GM19193 (cell line): ENCODE data around the gene SCNM1.

Experiments used
- POLR2A ChIP-seq: IDR thresholded peaks from 4 replicates; pipeline ENCODE4 v1.6.1; 2011; ENCODE audit not compliant: insufficient read depth, insufficient read length; ENCODE audit errors: extremely low read depth

SCNM1 gene

GRCh38 chr1:151165738-151166504 is at the start of gene SCNM1, which contains the start of gene LYSMD1:
SCNM1 (plus strand) TSS chr1:151166144; CDS start chr1:151166153, 9 bp downstream.
LYSMD1 (minus strand) TSS chr1:151165902; CDS start chr1:151165258, 644 bp downstream.
- peak; percentile 89 for TF ChIP-seq POLR2A

- no peak for TF ChIP-seq POLR2A
Measured at GRCh38 chr1:151124763-151125403, 41.1 kb upstream of the SCNM1 start.

GRCh38 chr1:151128800-151129199 is 37.1 kb upstream of the SCNM1 start:
- no peak for TF ChIP-seq POLR2A

GRCh38 chr1:151130987-151131586 is 34.9 kb upstream of the SCNM1 start:
- TF ChIP-seq POLR2A, result no peak

- no peak for TF ChIP-seq POLR2A
Measured at GRCh38 chr1:151131701-151132334, 34.1 kb upstream of the SCNM1 start.

- TF ChIP-seq POLR2A, result no peak
Measured at GRCh38 chr1:151132335-151133017, 33.5 kb upstream of the SCNM1 start.

GRCh38 chr1:151133018-151133806 is 32.7 kb upstream of the SCNM1 start:
- no peak for TF ChIP-seq POLR2A

- no peak for TF ChIP-seq POLR2A
Measured at GRCh38 chr1:151134396-151134795, 31.5 kb upstream of the SCNM1 start.

- no peak for TF ChIP-seq POLR2A
Measured at GRCh38 chr1:151134991-151135390, 31.0 kb upstream of the SCNM1 start.

GRCh38 chr1:151135433-151136385 is 30.2 kb upstream of the SCNM1 start:
- no peak for TF ChIP-seq POLR2A

GRCh38 chr1:151137789-151138188 is 28.2 kb upstream of the SCNM1 start:
- no peak for TF ChIP-seq POLR2A

GRCh38 chr1:151142411-151143056 is 23.4 kb upstream of the SCNM1 start:
- no peak for TF ChIP-seq POLR2A

- TF ChIP-seq POLR2A, result no peak
Measured at GRCh38 chr1:151143057-151143435, 22.9 kb upstream of the SCNM1 start.

GRCh38 chr1:151143986-151144385 is 22.0 kb upstream of the SCNM1 start:
- no peak for TF ChIP-seq POLR2A
